Left ventricle myocardium inferior (tissue), 1 donor: ENCODE measurements around the gene EGF. TPM values are rescaled to one million over a fixed set of nuclear protein-coding genes. Genes with fewer than 3 reads are reported as not detected.
"Not testable (repeated sequence)": the region's sequence is repeated elsewhere in the genome, so short reads cannot be mapped to it uniquely, and the experiment has no call there.

ENCODE experiments used
- DNase-seq: peaks from one replicate; pipeline ENCODE4 v3.0.0-alpha.2; 2020
- H3K27ac ChIP-seq: fragments of 200-600 bp; replicated peaks from 2 replicates; pipeline ENCODE4 v1.8.0; 2021
- H3K27me3 ChIP-seq: fragments of 200-600 bp; 2 replicates; pipeline ENCODE4 v1.8.0; 2021; ENCODE audit warnings: low read depth
- H3K36me3 ChIP-seq: fragments of 200-600 bp; 2 replicates; pipeline ENCODE4 v1.8.0; 2021
- H3K4me1 ChIP-seq: fragments of 200-600 bp; 2 replicates; pipeline ENCODE4 v1.8.0; 2021
- H3K4me3 ChIP-seq: fragments of 200-600 bp; 2 replicates; pipeline ENCODE4 v1.8.0; 2021; ENCODE audit warnings: mild to moderate bottlenecking, moderate library complexity
- H3K9me3 ChIP-seq: fragments of 200-600 bp; replicated peaks from 2 replicates; pipeline ENCODE4 v1.8.0; 2021
- intact Hi-C: fragments of 100-400 bp; cut with micrococcal nuclease; formaldehyde crosslinking; loops from one replicate; pipeline ENCODE4 v1.11.0; 2022
- total RNA-seq: library from RNA; stranded (reverse); fragmentation: NEBNext Ultra II Directional; extraction: Animal tissue kit (Norgen Biotek cat#: 25700); gene quantifications from one replicate; pipeline ENCODE4 v1.2.1, GENCODE V29; 2021
- TF ChIP-seq, protein P1 (sequence below): fragments of 200-600 bp; IDR thresholded peaks from 2 replicates; pipeline ENCODE4 v1.8.0; 2021; ENCODE audit warnings: antibody characterized with exemption, mild to moderate bottlenecking, borderline replicate concordance
- donor health status: DM: no; HTN: yes; CAD: no; lungs with severe emphysema.

The EGF gene
- total RNA-seq, 1 donor from 2014 or later: 13.0 TPM

DNA sequence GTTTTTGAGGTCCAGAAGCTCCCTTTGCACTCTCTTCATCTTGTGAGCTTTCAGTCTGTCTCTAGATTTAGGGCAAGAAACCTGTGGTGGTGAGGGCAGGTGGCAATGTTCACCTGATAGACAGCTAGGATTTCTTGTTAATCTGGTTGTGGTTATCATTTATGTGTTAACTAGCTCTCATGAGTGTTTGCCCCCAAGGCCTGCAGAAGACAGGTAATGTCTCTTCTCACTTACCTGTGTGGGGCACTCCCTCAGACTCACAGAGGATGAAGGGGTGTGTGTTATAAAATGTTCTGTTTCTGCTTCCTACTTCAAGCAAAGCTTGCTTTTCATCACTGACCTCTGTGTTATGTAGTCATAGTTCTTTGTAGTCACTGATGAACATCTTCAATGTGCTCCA lies 17.8 kb downstream of the EGF start:
- no peaks in the 10 kb centered on the region for H3K27me3 ChIP-seq
- DNase-seq: no peak
- intact Hi-C loops: no loop called here

DNA sequence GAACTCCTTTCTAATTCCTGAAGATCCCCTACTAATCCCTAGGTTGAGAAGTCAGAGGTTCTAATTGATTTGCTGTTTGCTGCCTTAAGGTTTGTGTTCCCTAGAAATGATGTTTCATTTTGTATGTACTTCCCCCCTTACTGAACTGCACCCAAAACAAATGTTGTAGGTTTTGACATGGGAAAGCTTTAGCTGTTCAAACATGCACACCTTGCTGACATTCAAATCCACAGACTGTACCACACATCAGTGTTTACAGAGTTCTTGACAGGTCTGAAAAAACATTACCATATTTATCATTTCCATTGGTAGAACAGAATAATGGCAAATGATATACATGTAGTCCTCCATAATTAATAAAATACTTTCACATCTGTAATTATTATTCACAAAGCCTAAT lies 18.2 kb downstream of the EGF start:
- Histone ChIP-seq H3K27ac (no peak overlapping the region), H3K36me3 (no peaks in the 10 kb centered on the region), H3K27me3 (no peaks in the 10 kb centered on the region), H3K4me1 (no peaks in the 10 kb centered on the region), H3K4me3 (no peak overlapping the region), H3K9me3 (no peaks in the 10 kb centered on the region)
- intact Hi-C loops: no loop called here
- no peak for DNase-seq
- TF ChIP-seq, protein P1, sequence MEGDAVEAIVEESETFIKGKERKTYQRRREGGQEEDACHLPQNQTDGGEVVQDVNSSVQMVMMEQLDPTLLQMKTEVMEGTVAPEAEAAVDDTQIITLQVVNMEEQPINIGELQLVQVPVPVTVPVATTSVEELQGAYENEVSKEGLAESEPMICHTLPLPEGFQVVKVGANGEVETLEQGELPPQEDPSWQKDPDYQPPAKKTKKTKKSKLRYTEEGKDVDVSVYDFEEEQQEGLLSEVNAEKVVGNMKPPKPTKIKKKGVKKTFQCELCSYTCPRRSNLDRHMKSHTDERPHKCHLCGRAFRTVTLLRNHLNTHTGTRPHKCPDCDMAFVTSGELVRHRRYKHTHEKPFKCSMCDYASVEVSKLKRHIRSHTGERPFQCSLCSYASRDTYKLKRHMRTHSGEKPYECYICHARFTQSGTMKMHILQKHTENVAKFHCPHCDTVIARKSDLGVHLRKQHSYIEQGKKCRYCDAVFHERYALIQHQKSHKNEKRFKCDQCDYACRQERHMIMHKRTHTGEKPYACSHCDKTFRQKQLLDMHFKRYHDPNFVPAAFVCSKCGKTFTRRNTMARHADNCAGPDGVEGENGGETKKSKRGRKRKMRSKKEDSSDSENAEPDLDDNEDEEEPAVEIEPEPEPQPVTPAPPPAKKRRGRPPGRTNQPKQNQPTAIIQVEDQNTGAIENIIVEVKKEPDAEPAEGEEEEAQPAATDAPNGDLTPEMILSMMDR: no peak

More for the DNA sequence above, 17.8 kb downstream of the EGF start:
- Histone ChIP-seq H3K36me3 (no peaks in the 10 kb centered on the region), H3K27ac (no peak overlapping the region), H3K4me1 (no peaks in the 10 kb centered on the region), H3K9me3 (no peaks in the 10 kb centered on the region), H3K4me3 (no peak overlapping the region)
- TF ChIP-seq, protein P1: no peak

DNA sequence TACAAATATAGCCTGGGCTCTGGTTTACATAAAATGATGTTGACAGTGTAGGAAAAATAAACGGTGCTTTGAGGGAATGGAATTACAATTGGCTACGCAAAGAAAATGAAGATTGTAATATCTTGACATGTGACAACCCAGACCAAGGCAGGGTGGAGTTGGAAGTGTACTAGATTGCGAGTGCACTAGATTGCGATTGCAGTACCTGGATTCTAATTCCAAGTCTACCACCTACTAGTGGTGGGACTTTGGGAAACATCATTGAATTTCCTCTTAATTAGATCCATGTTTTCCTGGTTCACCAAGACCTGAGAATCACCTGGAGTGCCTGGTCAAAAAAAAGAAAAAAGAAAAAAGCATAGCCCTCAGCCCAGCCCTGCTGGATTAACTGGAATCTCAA lies 18.6 kb downstream of the EGF start:
- no peak overlapping the region for H3K27ac ChIP-seq
- no peak for DNase-seq
- no peaks in the 10 kb centered on the region for H3K36me3 ChIP-seq
- no peaks in the 10 kb centered on the region for H3K4me1 ChIP-seq
- H3K4me3 ChIP-seq: no peak overlapping the region
- H3K9me3 ChIP-seq: no peaks in the 10 kb centered on the region
- TF ChIP-seq, protein P1: no peak
- intact Hi-C loops: no loop called here
- no peaks in the 10 kb centered on the region for H3K27me3 ChIP-seq

DNA sequence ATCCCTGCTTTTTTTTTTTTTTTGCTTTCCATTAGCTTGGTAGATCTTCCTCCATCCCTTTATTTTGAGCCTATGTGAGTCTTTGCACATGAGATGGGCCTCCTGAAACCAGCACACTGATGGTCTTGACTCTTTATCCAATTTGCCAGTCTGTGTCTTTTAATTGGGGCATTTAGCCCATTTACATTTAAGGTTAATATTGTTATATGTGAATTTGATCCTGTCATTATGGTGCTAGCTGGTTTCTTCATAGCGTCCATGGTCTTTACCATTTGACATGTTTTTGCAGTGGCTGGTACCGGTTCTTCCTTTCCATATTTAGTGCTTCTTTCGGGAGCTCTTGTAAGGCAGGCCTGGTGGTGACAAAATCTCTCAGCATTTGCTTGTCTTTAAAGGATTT lies 24.7 kb downstream of the EGF start:
- intact Hi-C loops, H3K9me3 ChIP-seq, DNase-seq, H3K4me3 ChIP-seq, H3K36me3 ChIP-seq, H3K27me3 ChIP-seq, H3K27ac ChIP-seq, H3K4me1 ChIP-seq: not testable (repeated sequence)

DNA sequence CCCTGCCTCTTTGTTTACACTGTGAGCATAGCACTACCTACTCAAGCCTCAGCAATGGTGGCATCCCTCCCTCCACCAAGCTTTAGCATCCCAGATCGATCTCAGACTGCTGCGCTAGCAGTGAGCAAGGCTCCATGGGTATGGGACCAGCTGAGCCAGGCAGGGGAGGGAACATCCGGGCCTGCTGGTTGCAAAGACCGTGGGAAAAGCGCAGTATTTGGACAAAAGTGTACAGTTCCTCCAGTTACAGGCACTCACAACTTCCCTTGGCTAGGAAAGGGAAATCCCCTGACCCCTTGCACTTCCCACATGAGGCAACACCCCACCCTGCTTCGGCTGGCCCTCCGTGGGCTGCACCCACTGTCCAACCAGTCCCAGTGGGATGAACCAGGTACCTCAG lies 26.5 kb downstream of the EGF start:
- no peak for DNase-seq
- no peak overlapping the region for H3K27ac ChIP-seq

DNA sequence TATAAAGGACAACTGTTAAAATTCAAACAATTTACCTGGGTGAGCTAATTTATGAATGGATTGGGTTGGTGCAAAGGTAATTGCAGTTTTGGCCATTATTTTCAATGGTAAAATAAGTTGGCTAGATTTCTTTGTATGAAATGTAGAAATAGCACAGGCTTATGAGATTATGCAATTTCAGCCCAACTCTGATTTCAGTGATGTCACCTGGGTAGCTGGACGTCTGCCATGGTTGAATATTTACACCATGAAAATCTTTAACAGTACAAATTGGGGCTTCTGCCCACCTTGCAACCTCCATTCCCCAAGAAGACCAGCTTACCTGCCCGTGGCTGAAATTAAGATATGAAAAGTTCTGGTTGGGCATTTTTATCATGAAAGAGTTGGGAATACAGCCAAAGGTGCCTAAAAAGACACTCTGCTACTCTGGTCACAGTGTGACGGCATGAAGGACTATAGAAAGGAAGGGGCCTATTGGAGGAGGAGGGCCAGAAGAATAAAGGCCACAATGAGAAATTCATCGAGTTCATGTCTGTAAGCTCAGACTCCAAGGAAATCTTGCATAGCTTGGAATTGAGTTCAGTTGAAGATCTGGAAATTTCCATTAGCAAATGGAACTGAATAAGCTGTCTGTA lies 29.7 kb downstream of the EGF start:
- DNase-seq: no peak
- H3K4me1 ChIP-seq: no peaks in the 10 kb centered on the region
- intact Hi-C loops: no loop called here
- TF ChIP-seq, protein P1: no peak
- no peaks in the 10 kb centered on the region for H3K27me3 ChIP-seq
- H3K27ac ChIP-seq: no peak overlapping the region
- H3K9me3 ChIP-seq: no peaks in the 10 kb centered on the region
- H3K36me3 ChIP-seq: no peaks in the 10 kb centered on the region
- H3K4me3 ChIP-seq: no peak overlapping the region

More for the DNA sequence above, 26.5 kb downstream of the EGF start:
- no peaks in the 10 kb centered on the region for H3K27me3 ChIP-seq
- TF ChIP-seq, protein P1: no peak
- H3K9me3 ChIP-seq: no peaks in the 10 kb centered on the region
- H3K4me1 ChIP-seq: no peaks in the 10 kb centered on the region
- intact Hi-C loops: no loop called here
- H3K36me3 ChIP-seq: no peaks in the 10 kb centered on the region
- no peak overlapping the region for H3K4me3 ChIP-seq
